Activated CD8-positive, alpha-beta T cell treated with anti-CD3 and anti-CD28 coated beads, Interleukin-2, amount 10 ng/mL, durations not matched to agents 7 days and 5 days (primary cell): ENCODE measurements around the gene PDXK. TPM values are rescaled to one million over a fixed set of nuclear protein-coding genes. Genes with fewer than 3 reads are reported as not detected.

Experiments used
- ATAC-seq: fragments of 150-1000 bp; cut with Tn5 transposase; one replicate; pipeline ENCODE4 v1.10.0; 2021; ENCODE audit warnings: moderate library complexity
- CTCF ChIA-PET: fragments of 350-600 bp; sonication (Branson Sonifier 250); formaldehyde crosslinking; loops from one replicate; lab custom pipeline; 2021; ENCODE audit warnings: antibody characterized with exemption; lab: Charles Lee
- POLR2A ChIA-PET: fragments of 350-600 bp; sonication (Branson Sonifier 250); formaldehyde crosslinking; loops from one replicate; lab custom pipeline; 2021; ENCODE audit warnings: antibody characterized with exemption; lab: Charles Lee
- DNase-seq: peaks from one replicate; pipeline ENCODE4 v3.0.0-alpha.2; 2020
- H3K27ac Mint-ChIP-seq: one replicate; pipeline ENCODE4 v1.8.0; 2021; ENCODE audit warnings: mild to moderate bottlenecking, mixed read lengths
- H3K27me3 Mint-ChIP-seq: one replicate; pipeline ENCODE4 v1.8.0; 2021; ENCODE audit warnings: low read depth, mixed read lengths
- H3K36me3 Mint-ChIP-seq: one replicate; pipeline ENCODE4 v1.8.0; 2021; ENCODE audit warnings: low read depth, mixed read lengths
- H3K4me1 Mint-ChIP-seq: one replicate; pipeline ENCODE4 v1.8.0; 2021; ENCODE audit warnings: low read depth, mixed read lengths
- H3K4me3 Mint-ChIP-seq: one replicate; pipeline ENCODE4 v1.8.0; 2021; ENCODE audit warnings: mild to moderate bottlenecking, mixed read lengths
- H3K9me3 Mint-ChIP-seq: one replicate; pipeline ENCODE4 v1.8.0; 2022; ENCODE audit warnings: mixed read lengths; ENCODE audit not compliant: insufficient read depth
- total RNA-seq, 2 experiments: library from RNA; stranded (reverse); gene quantifications; one replicate each; pipeline ENCODE4 v1.2.3, GENCODE V29; 2021

PDXK gene
- total RNA-seq, 2 experiments from 2014 or later = 94.5 to 100 TPM

- POLR2A ChIA-PET = no interaction called here
- no peak overlapping the region for H3K4me3 Mint-ChIP-seq
- CTCF ChIA-PET = no interaction called here
- no peak for ATAC-seq
- peaks cover 9% of the 10 kb centered on the region for H3K36me3 Mint-ChIP-seq
- no peaks in the 10 kb centered on the region for H3K4me1 Mint-ChIP-seq
- H3K9me3 Mint-ChIP-seq = no peaks in the 10 kb centered on the region
- H3K27ac Mint-ChIP-seq = no peak overlapping the region
- H3K27me3 Mint-ChIP-seq = no peaks in the 10 kb centered on the region
- DNase-seq = no peak
Observed at GRCh38 chr21:43763901-43764523, 45.1 kb downstream of the PDXK start.

GRCh38 chr21:43764576-43765495, 45.9 kb downstream of the PDXK start:
- no peaks in the 10 kb centered on the region for H3K27me3 Mint-ChIP-seq
- H3K9me3 Mint-ChIP-seq = no peaks in the 10 kb centered on the region
- POLR2A ChIA-PET = no interaction called here
- H3K4me3 Mint-ChIP-seq = no peak overlapping the region
- CTCF ChIA-PET = no interaction called here
- peaks cover 9% of the 10 kb centered on the region for H3K36me3 Mint-ChIP-seq
- no peaks in the 10 kb centered on the region for H3K4me1 Mint-ChIP-seq
- no peak for DNase-seq
- no peak overlapping the region for H3K27ac Mint-ChIP-seq
- no peak for ATAC-seq

- no peaks in the 10 kb centered on the region for H3K27me3 Mint-ChIP-seq
- POLR2A ChIA-PET = no interaction called here
- ATAC-seq (no peak), DNase-seq (no peak)
- H3K4me1 Mint-ChIP-seq = peaks cover 6% of the 10 kb centered on the region
- peaks cover 10% of the 10 kb centered on the region for H3K36me3 Mint-ChIP-seq
- no peak overlapping the region for H3K4me3 Mint-ChIP-seq
- CTCF ChIA-PET = no interaction called here
- H3K9me3 Mint-ChIP-seq = no peaks in the 10 kb centered on the region
- no peak overlapping the region for H3K27ac Mint-ChIP-seq
Observed at GRCh38 chr21:43766734-43767497, 48.0 kb downstream of the PDXK start.

GRCh38 chr21:43767498-43767983, 48.6 kb downstream of the PDXK start:
- CTCF ChIA-PET = no interaction called here
- H3K27ac Mint-ChIP-seq = no peak overlapping the region
- H3K4me1 Mint-ChIP-seq = peaks cover 9% of the 10 kb centered on the region
- no peak for ATAC-seq
- no peak for DNase-seq
- peaks cover 11% of the 10 kb centered on the region for H3K36me3 Mint-ChIP-seq
- POLR2A ChIA-PET = no interaction called here
- H3K27me3 Mint-ChIP-seq = no peaks in the 10 kb centered on the region
- H3K9me3 Mint-ChIP-seq = no peaks in the 10 kb centered on the region
- H3K4me3 Mint-ChIP-seq = no peak overlapping the region

GRCh38 chr21:43767984-43768867, 49.3 kb downstream of the PDXK start:
- ChIA-PET POLR2A (interaction anchor here (0.8 kb wide), 1 partner anchor 21 kb away, joined by 3 read pairs; the partner anchor contains the start of gene RRP1), CTCF (no interaction called here)
- ATAC-seq (no peak), DNase-seq (no peak)
- H3K27ac Mint-ChIP-seq = peak overlapping the region; percentile 25
- peaks cover 10% of the 10 kb centered on the region for H3K4me1 Mint-ChIP-seq
- H3K4me3 Mint-ChIP-seq = no peak overlapping the region
- no peaks in the 10 kb centered on the region for H3K27me3 Mint-ChIP-seq
- H3K36me3 Mint-ChIP-seq = peaks cover 15% of the 10 kb centered on the region
- H3K9me3 Mint-ChIP-seq = no peaks in the 10 kb centered on the region

GRCh38 chr21:43768868-43769167, 49.9 kb downstream of the PDXK start:
- Mint-ChIP-seq H3K4me1 (peaks cover 10% of the 10 kb centered on the region), H3K36me3 (peaks cover 18% of the 10 kb centered on the region), H3K9me3 (no peaks in the 10 kb centered on the region), H3K27ac (peak overlapping the region; percentile 25), H3K4me3 (no peak overlapping the region), H3K27me3 (no peaks in the 10 kb centered on the region)
- ATAC-seq (no peak), DNase-seq (no peak)
- CTCF ChIA-PET = no interaction called here
- POLR2A ChIA-PET = interaction anchor here (0.8 kb wide), 1 partner anchor 20 kb away, joined by 3 read pairs; the partner anchor contains the start of gene RRP1

- Mint-ChIP-seq H3K36me3 (peaks cover 23% of the 10 kb centered on the region), H3K27me3 (no peaks in the 10 kb centered on the region), H3K9me3 (no peaks in the 10 kb centered on the region), H3K4me1 (peaks cover 15% of the 10 kb centered on the region), H3K27ac (no peak overlapping the region), H3K4me3 (no peak overlapping the region)
- CTCF ChIA-PET = no interaction called here
- no peak for DNase-seq
- POLR2A ChIA-PET = interaction anchor here (0.8 to 1.3 kb wide), 2 partner anchors 20 to 21 kb away, joined by 3 read pairs; partner anchors contain the start of gene RRP1
- ATAC-seq = no peak
Observed at GRCh38 chr21:43769325-43769958, 50.5 kb downstream of the PDXK start.

- ChIA-PET CTCF (no interaction called here), POLR2A (interaction anchor here (1.3 kb wide), 1 partner anchor 20 kb away, joined by 3 read pairs; no protein-coding TSS in a partner anchor)
- Mint-ChIP-seq H3K27ac (no peak overlapping the region), H3K9me3 (no peaks in the 10 kb centered on the region), H3K4me3 (no peak overlapping the region), H3K27me3 (no peaks in the 10 kb centered on the region), H3K4me1 (peaks cover 23% of the 10 kb centered on the region), H3K36me3 (peaks cover 26% of the 10 kb centered on the region)
- DNase-seq = no peak
- ATAC-seq = no peak
Observed at GRCh38 chr21:43770066-43770655, 51.2 kb downstream of the PDXK start.

GRCh38 chr21:43771199-43771675, 52.3 kb downstream of the PDXK start:
- no peaks in the 10 kb centered on the region for H3K9me3 Mint-ChIP-seq
- DNase-seq = no peak
- no peak for ATAC-seq
- ChIA-PET CTCF (no interaction called here), POLR2A (interaction anchor here (1.0 kb wide), 1 partner anchor 15 kb away, joined by 3 read pairs; no protein-coding TSS in a partner anchor)
- H3K27me3 Mint-ChIP-seq = no peaks in the 10 kb centered on the region
- H3K27ac Mint-ChIP-seq = no peak overlapping the region
- H3K36me3 Mint-ChIP-seq = peaks cover 32% of the 10 kb centered on the region
- H3K4me3 Mint-ChIP-seq = no peak overlapping the region
- peaks cover 28% of the 10 kb centered on the region for H3K4me1 Mint-ChIP-seq

GRCh38 chr21:43771698-43772424, 52.9 kb downstream of the PDXK start:
- H3K27ac Mint-ChIP-seq = no peak overlapping the region
- H3K9me3 Mint-ChIP-seq = no peaks in the 10 kb centered on the region
- no peaks in the 10 kb centered on the region for H3K27me3 Mint-ChIP-seq
- ATAC-seq (no peak), DNase-seq (no peak)
- CTCF ChIA-PET = no interaction called here
- H3K4me1 Mint-ChIP-seq = peaks cover 28% of the 10 kb centered on the region
- POLR2A ChIA-PET = interaction anchor here (1.0 kb wide), 1 partner anchor 14 kb away, joined by 3 read pairs; no protein-coding TSS in a partner anchor
- H3K36me3 Mint-ChIP-seq = peaks cover 32% of the 10 kb centered on the region
- no peak overlapping the region for H3K4me3 Mint-ChIP-seq
